ENCODE data around the gene SDHAF2. TPM values are rescaled to one million over a fixed set of nuclear protein-coding genes. Genes with fewer than 3 reads are reported as not detected.
A peak's percentile ranks its signal among the peaks of the same experiment; 100 is the strongest.

SDHAF2 gene
- total and polyA plus RNA-seq, 2 of the 13 experiments (the other 11 are each of a cell fraction or from before 2014, with no cell fraction given) = 44.2 to 70.4 TPM

- no peak for TF ChIP-seq UBTF (CRISPR knock-in tag; IDR thresholded peaks at IDR 0.05)
- TF ChIP-seq ZNF557 (CRISPR knock-in tag; IDR thresholded peaks at IDR 0.05) = no peak
- no peak for TF ChIP-seq POGK (CRISPR knock-in tag; conservative IDR thresholded peaks at IDR 0.05)
- TF ChIP-seq EED (CRISPR knock-in tag; IDR thresholded peaks at IDR 0.05) = no peak
- no peak; the same call in 1 of the 2 replicates for TF ChIP-seq THAP7 (CRISPR knock-in tag; IDR thresholded peaks at IDR 0.05)
- no peak for TF ChIP-seq AGO1 (IDR thresholded peaks at IDR 0.05; ENCODE audit: low read depth, low read length, poor library complexity, severe bottlenecking)
- TF ChIP-seq ZNF224 (CRISPR knock-in tag; IDR thresholded peaks at IDR 0.05) = no peak
- no peak for TF ChIP-seq ZFP62 (CRISPR knock-in tag; IDR thresholded peaks at IDR 0.05)
- peak; percentile 83; the same call in 1 of the 2 replicates for TF ChIP-seq ZNF446 (CRISPR knock-in tag; IDR thresholded peaks at IDR 0.05)
- TF ChIP-seq MTA1 (CRISPR knock-in tag; IDR thresholded peaks at IDR 0.05; ENCODE audit: borderline replicate concordance) = 0 out of 2 replicates have a peak, but pooled peaks have one; percentile 13
- TF ChIP-seq TP53 (CRISPR knock-in tag; conservative IDR thresholded peaks at IDR 0.05) = no peak
- no peak; the same call in 1 of the 2 replicates for TF ChIP-seq REL (CRISPR knock-in tag; conservative IDR thresholded peaks at IDR 0.05)
- no peak for TF ChIP-seq BCL6 (CRISPR knock-in tag; IDR thresholded peaks at IDR 0.05)
- no peak for TF ChIP-seq HMG20A (CRISPR knock-in tag; IDR thresholded peaks at IDR 0.05; ENCODE audit: borderline replicate concordance)
- TF ChIP-seq ZNF678 (CRISPR knock-in tag; IDR thresholded peaks at IDR 0.05) = no peak; the same call in 1 of the 2 replicates
- no peak for TF ChIP-seq PHF5A (CRISPR knock-in tag; IDR thresholded peaks at IDR 0.05; ENCODE audit: low read depth, unreplicated experiment)
- TF ChIP-seq KLF12 (CRISPR knock-in tag; IDR thresholded peaks at IDR 0.05; ENCODE audit: borderline replicate concordance) = no peak
- peak; percentile 52; the same call in 1 of the 2 replicates for TF ChIP-seq PATZ1 (CRISPR knock-in tag; IDR thresholded peaks at IDR 0.05)
- 0 out of 2 replicates have a peak, but pooled peaks have one; percentile 76 for TF ChIP-seq ZBTB3 (CRISPR knock-in tag; IDR thresholded peaks at IDR 0.05; ENCODE audit: borderline replicate concordance, low read depth)
- TF ChIP-seq YY1 (IDR thresholded peaks at IDR 0.05; ENCODE audit: insufficient read depth, insufficient replicate concordance, low read depth, low read length) = no peak
- TF ChIP-seq HDAC2 (CRISPR knock-in tag; IDR thresholded peaks at IDR 0.05) = no peak
- no peak for TF ChIP-seq ELF4 (CRISPR knock-in tag; IDR thresholded peaks at IDR 0.05; ENCODE audit: borderline replicate concordance)
- TF ChIP-seq DBP (CRISPR knock-in tag; IDR thresholded peaks at IDR 0.05; ENCODE audit: not compliant biosample characterization) = no peak
- TF ChIP-seq ADNP (CRISPR knock-in tag; IDR thresholded peaks at IDR 0.05) = no peak
Measured at GRCh38 chr11:61429346-61429690, 606 bp upstream of the SDHAF2 start (continued).
